Measurements from ENCODE around the gene C9orf72. TPM values are rescaled to one million over a fixed set of nuclear protein-coding genes. Genes with fewer than 3 reads are reported as not detected.

The C9orf72 gene
- total and polyA plus RNA-seq, 2 of the 8 experiments (the other 6 are each of a cell fraction or from before 2014, with no cell fraction given): 7.2 to 17.5 TPM

DNA sequence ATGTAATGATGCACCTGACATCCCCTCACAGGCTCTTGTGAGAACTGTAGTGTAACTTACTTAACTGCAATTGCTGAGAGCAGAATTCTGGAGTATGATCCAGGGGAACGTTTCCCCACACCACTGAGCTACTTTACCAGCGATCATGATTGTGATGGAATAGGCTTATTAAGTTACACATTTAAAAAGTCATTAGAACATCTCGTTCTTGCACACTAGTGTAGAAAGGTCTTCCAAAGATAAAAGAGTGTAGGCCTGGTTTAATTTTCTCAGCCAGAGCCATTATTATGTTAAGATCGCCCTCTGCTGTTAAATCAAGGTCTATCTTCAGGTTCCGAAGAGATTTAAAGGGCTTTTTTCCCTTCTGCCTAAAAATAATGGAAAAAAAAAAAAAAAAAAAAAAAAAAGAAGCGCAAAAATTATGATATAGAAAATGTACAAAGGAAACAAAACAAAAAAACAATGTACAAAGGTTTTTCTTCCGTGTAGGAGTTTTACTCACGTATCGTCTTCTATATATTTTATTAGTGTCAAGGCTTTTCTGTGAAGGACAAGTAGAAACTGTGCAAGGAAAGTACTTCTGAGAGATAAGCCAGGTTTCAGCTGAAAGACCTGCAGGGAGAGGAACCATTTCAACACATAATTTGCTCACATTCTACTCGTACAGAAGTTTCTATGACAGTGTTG lies 25.1 kb downstream of the C9orf72 start:
- FAIRE-seq: no peak
- H3K14ac ChIP-seq (ENCODE audit: insufficient read length): no peak overlapping the region

More for the DNA sequence above, 25.1 kb downstream of the C9orf72 start:
- whole genome bisulfite sequencing, 2 experiments (ENCODE audit: extremely low coverage in 1 of 2, insufficient coverage in 1 of 2, insufficient read length in 1 of 2, insufficient replicate concordance in 2 of 2, low coverage in 1 of 2, low lambda C conversion rate in 2 of 2, missing lambda C conversion rate in 1 of 2): 73% methylated on average over 10 of the region's 10 CpGs; no CpG with 5 or more reads in 1 of the 2 experiments
- Histone ChIP-seq H4K20me1 (replicated peaks in 1 of 2; ENCODE audit: control insufficient read depth in 1 of 2, insufficient read depth in 2 of 2, low read length in 2 of 2) (peaks cover 0 to 1% of the 10 kb centered on the region in 2 experiments), H2BK12ac (ENCODE audit: low read depth, low read length) (no peak overlapping the region), H2BK5ac (ENCODE audit: low read depth, low read length) (no peak overlapping the region), H2BK120ac (replicated peaks; ENCODE audit: low read depth, low read length) (no peak overlapping the region), H3K18ac (ENCODE audit: extremely low read depth, low read length) (no peak overlapping the region), H3K4me1 (replicated peaks in 1 of 4; ENCODE audit: control insufficient read depth in 3 of 4, insufficient read depth in 4 of 4, low read length in 3 of 4) (peaks cover 0 to 4% (median 0%) of the 10 kb centered on the region in 4 experiments; a peak in 1 of 7 replicates), H4K91ac (replicated peaks; ENCODE audit: insufficient read length, low read length) (no peak overlapping the region), H3K79me2 (ENCODE audit: control insufficient read depth in 1 of 2, insufficient read depth in 2 of 2, low read length in 2 of 2) (no peaks in the 10 kb centered on the region), H4K5ac (ENCODE audit: insufficient read length, low read depth, low read length) (no peak overlapping the region), H3K36me3 (ENCODE audit: control insufficient read depth in 2 of 4, insufficient read depth in 4 of 4, low read length in 3 of 4) (peaks cover 0 to 56% (median 13%) of the 10 kb centered on the region in 4 experiments; a peak in 7 of 8 replicates), H3K9ac (replicated peaks in 1 of 4; ENCODE audit: extremely low read depth in 1 of 4, low read depth in 3 of 4, low read length in 3 of 4) (no peak overlapping the region; a peak in 2 of 7 replicates), H2BK15ac (ENCODE audit: low read length) (no peak overlapping the region), H3K23me2 (ENCODE audit: low read depth, low read length) (no peaks in the 10 kb centered on the region), H3K27ac (ENCODE audit: low read depth, low read length) (no peak overlapping the region), H3K23ac (ENCODE audit: insufficient read length) (no peak overlapping the region), H3K27me3 (replicated peaks in 1 of 4; ENCODE audit: control insufficient read depth in 3 of 4, extremely low read depth in 1 of 4, insufficient read depth in 3 of 4, low read length in 3 of 4) (no peaks in the 10 kb centered on the region), H3K9me3 (ENCODE audit: insufficient read depth in 2 of 2, low read depth in 1 of 2, low read length in 1 of 2) (no peaks in the 10 kb centered on the region), H3K4ac (replicated peaks; ENCODE audit: insufficient read length, low read depth, low read length) (no peak overlapping the region), H3K4me2 (ENCODE audit: insufficient read depth in 1 of 2, low read depth in 2 of 2, low read length in 2 of 2) (no peak overlapping the region), H2AK5ac (ENCODE audit: low read depth, low read length) (no peak overlapping the region), H2AFZ (ENCODE audit: low read length) (no peak overlapping the region), H3K79me1 (ENCODE audit: low read depth, low read length) (no peaks in the 10 kb centered on the region), H2BK20ac (ENCODE audit: low read length) (no peak overlapping the region), H4K8ac (ENCODE audit: extremely low read depth, insufficient read depth, low read length) (no peak overlapping the region), H3K4me3 (ENCODE audit: extremely low read depth in 1 of 4, insufficient read depth in 2 of 4, low read depth in 3 of 4, low read length in 4 of 4) (no peak overlapping the region), H3K56ac (replicated peaks; ENCODE audit: insufficient read length, low read depth, low read length) (no peak overlapping the region)
- DNase-seq (ENCODE audit: low read depth in 1 of 2, low spot score in 2 of 2): no peak
- ChIA-PET POLR2A (ENCODE audit: partially characterized antibody) (no interaction called here), CTCF (ENCODE audit: partially characterized antibody) (interaction anchor here (0.6 to 5.3 kb wide), 14 partner anchors 11 to 301 kb away, joined by 3 to 63 read pairs (median 4); no protein-coding TSS in a partner anchor)
- TF ChIP-seq, protein P1, sequence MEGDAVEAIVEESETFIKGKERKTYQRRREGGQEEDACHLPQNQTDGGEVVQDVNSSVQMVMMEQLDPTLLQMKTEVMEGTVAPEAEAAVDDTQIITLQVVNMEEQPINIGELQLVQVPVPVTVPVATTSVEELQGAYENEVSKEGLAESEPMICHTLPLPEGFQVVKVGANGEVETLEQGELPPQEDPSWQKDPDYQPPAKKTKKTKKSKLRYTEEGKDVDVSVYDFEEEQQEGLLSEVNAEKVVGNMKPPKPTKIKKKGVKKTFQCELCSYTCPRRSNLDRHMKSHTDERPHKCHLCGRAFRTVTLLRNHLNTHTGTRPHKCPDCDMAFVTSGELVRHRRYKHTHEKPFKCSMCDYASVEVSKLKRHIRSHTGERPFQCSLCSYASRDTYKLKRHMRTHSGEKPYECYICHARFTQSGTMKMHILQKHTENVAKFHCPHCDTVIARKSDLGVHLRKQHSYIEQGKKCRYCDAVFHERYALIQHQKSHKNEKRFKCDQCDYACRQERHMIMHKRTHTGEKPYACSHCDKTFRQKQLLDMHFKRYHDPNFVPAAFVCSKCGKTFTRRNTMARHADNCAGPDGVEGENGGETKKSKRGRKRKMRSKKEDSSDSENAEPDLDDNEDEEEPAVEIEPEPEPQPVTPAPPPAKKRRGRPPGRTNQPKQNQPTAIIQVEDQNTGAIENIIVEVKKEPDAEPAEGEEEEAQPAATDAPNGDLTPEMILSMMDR (IDR thresholded peaks at IDR 0.05; ENCODE audit: control extremely low read depth in 1 of 3, insufficient read depth in 1 of 3, low read depth in 1 of 3, low read length in 3 of 3): peak in 2 of 3 experiments; percentile 23 to 37; a peak in 2 of 4 replicates
- TF ChIP-seq EGR1 (IDR thresholded peaks at IDR 0.05; ENCODE audit: borderline replicate concordance, low read depth, low read length): no peak
- TF ChIP-seq RAD21 (IDR thresholded peaks at IDR 0.05 in 1 of 2, conservative IDR thresholded peaks at IDR 0.05 in 1 of 2; ENCODE audit: low read depth in 2 of 2, low read length in 2 of 2): peak; percentile 73 to 75
